HepG2 (cell line): Measurements from ENCODE around the gene PROC. TPM values are rescaled to one million over a fixed set of nuclear protein-coding genes. Genes with fewer than 3 reads are reported as not detected.
A peak's percentile ranks its signal among the peaks of the same experiment; 100 is the strongest.

Experiments used
- CREB1 ChIP-seq, 2 experiments: fragments of 450-650 bp in 1 of 2; IDR thresholded peaks; 2 replicates each; pipeline ENCODE4 v1.6.1; 2016 to 2017; ENCODE audit warnings: control low read depth in 1 of 2, mild to moderate bottlenecking in 1 of 2, missing compliant biosample characterization in 1 of 2, missing genetic modification characterization in 1 of 2
- HDAC1 ChIP-seq: sonication (generic); formaldehyde crosslinking; IDR thresholded peaks from 2 replicates; pipeline ENCODE4 v1.5.1; 2020; ENCODE audit warnings: mild to moderate bottlenecking, missing genetic modification reagents
- NFYB ChIP-seq: sonication (generic); formaldehyde crosslinking; IDR thresholded peaks from 2 replicates; pipeline ENCODE4 v1.4.0; 2020; ENCODE audit warnings: missing genetic modification reagents
- NR2F6 ChIP-seq, 2 experiments: IDR thresholded peaks; 2 replicates each; pipeline ENCODE4 v1.6.1; 2016; ENCODE audit warnings: antibody characterized with exemption in 1 of 2, mild to moderate bottlenecking in 1 of 2
- POLR2A ChIP-seq, 2 experiments: IDR thresholded peaks; 2 replicates each; pipeline ENCODE4 v1.6.1; 2011; ENCODE audit warnings: low read depth in 2 of 2, low read length in 2 of 2, mild to moderate bottlenecking in 1 of 2, moderate library complexity in 1 of 2; ENCODE audit not compliant: insufficient read depth in 1 of 2
- SPEN ChIP-seq: sonication (generic); formaldehyde crosslinking; IDR thresholded peaks from 2 replicates; pipeline ENCODE4 v1.5.1; 2020; ENCODE audit warnings: low read depth, mild to moderate bottlenecking, missing genetic modification reagents
- THYN1 ChIP-seq: sonication (generic); formaldehyde crosslinking; IDR thresholded peaks from 2 replicates; pipeline ENCODE4 v1.8.1; 2023; ENCODE audit warnings: low read depth, mild to moderate bottlenecking, moderate library complexity, missing genetic modification reagents, borderline replicate concordance
- ZNF782 ChIP-seq: sonication (generic); formaldehyde crosslinking; IDR thresholded peaks from 2 replicates; pipeline ENCODE4 v1.4.0; 2020; ENCODE audit warnings: missing genetic modification reagents, mild to moderate bottlenecking, borderline replicate concordance
- polyA plus RNA-seq, 8 experiments: library from polyadenylated mRNA; depleted of rRNA in 3 of 8; stranded (reverse) in 7 of 8; unstranded in 1 of 8; fragments of >200 nt; fragmentation: Illumina TruSeq in 4 of 8; extraction: Trizol in 4 of 8; gene quantifications; 2 replicates each; pipeline versions ENCODE4 v1.2.1 to v1.2.3, GENCODE V29; 2011 to 2016; ENCODE audit warnings: low read depth in 4 of 8, missing spikeins in 1 of 8, mixed read lengths in 1 of 8; ENCODE audit not compliant: insufficient read depth in 1 of 8
- total RNA-seq, 5 experiments: library from RNA; depleted of rRNA; stranded (reverse); fragments of >200 nt; fragmentation: Illumina TruSeq; extraction: Trizol; gene quantifications; 2 replicates each; pipeline ENCODE4 v1.2.3, GENCODE V29; 2016; ENCODE audit warnings: low read depth in 1 of 5
- TF ChIP-seq, protein P1 (sequence below): sonication (generic); formaldehyde crosslinking; IDR thresholded peaks from 2 replicates; pipeline ENCODE4 v1.5.0; 2020; ENCODE audit warnings: mild to moderate bottlenecking, missing genetic modification reagents, borderline replicate concordance
- TF ChIP-seq, protein P2 (sequence below): sonication (generic); formaldehyde crosslinking; IDR thresholded peaks from 2 replicates; pipeline ENCODE4 v1.8.1; 2023; ENCODE audit warnings: mild to moderate bottlenecking, moderate library complexity, missing genetic modification reagents
- TF ChIP-seq, protein P3 (sequence below): sonication (generic); formaldehyde crosslinking; conservative IDR thresholded peaks from 2 replicates; pipeline ENCODE4 v1.8.0; 2022; ENCODE audit warnings: missing genetic modification reagents
- TF ChIP-seq, protein P4 (sequence below): sonication (generic); formaldehyde crosslinking; IDR thresholded peaks from 2 replicates; pipeline ENCODE4 v1.4.0; 2020; ENCODE audit warnings: low read depth, missing genetic modification reagents
- TF ChIP-seq, protein P5 (sequence below): sonication (generic); formaldehyde crosslinking; IDR thresholded peaks from 2 replicates; pipeline ENCODE4 v1.5.0; 2020; ENCODE audit warnings: mild to moderate bottlenecking, missing genetic modification reagents

Gene PROC
- total and polyA plus RNA-seq, 2 of the 13 experiments (the other 11 are each of a cell fraction or from before 2014, with no cell fraction given): 134 to 185 TPM

DNA sequence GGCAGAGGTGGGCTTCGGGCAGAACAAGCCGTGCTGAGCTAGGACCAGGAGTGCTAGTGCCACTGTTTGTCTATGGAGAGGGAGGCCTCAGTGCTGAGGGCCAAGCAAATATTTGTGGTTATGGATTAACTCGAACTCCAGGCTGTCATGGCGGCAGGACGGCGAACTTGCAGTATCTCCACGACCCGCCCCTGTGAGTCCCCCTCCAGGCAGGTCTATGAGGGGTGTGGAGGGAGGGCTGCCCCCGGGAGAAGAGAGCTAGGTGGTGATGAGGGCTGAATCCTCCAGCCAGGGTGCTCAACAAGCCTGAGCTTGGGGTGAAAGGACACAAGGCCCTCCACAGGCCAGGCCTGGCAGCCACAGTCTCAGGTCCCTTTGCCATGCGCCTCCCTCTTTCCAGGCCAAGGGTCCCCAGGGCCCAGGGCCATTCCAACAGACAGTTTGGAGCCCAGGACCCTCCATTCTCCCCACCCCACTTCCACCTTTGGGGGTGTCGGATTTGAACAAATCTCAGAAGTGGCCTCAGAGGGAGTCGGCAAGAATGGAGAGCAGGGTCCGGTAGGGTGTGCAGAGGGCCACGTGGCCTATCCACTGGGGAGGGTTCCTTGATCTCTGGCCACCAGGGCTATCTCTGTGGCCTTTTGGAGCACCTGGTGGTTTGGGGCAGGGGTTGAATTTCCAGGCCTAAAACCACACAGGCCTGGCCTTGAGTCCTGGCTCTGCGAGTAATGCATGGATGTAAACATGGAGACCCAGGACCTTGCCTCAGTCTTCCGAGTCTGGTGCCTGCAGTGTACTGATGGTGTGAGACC is at the start of gene PROC (continued):
- TF ChIP-seq, protein P1, sequence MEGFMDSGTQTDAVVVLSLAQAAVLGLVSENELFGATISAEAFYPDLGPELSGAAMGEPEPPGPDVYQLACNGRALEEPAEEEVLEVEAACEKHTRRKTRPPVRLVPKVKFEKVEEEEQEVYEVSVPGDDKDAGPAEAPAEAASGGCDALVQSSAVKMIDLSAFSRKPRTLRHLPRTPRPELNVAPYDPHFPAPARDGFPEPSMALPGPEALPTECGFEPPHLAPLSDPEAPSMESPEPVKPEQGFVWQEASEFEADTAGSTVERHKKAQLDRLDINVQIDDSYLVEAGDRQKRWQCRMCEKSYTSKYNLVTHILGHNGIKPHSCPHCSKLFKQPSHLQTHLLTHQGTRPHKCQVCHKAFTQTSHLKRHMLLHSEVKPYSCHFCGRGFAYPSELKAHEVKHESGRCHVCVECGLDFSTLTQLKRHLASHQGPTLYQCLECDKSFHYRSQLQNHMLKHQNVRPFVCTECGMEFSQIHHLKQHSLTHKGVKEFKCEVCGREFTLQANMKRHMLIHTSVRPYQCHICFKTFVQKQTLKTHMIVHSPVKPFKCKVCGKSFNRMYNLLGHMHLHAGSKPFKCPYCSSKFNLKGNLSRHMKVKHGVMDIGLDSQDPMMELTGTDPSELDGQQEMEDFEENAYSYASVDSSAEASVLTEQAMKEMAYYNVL (CRISPR knock-in tag): no peak
- peak; percentile 85 for TF ChIP-seq HDAC1
- TF ChIP-seq, protein P2, sequence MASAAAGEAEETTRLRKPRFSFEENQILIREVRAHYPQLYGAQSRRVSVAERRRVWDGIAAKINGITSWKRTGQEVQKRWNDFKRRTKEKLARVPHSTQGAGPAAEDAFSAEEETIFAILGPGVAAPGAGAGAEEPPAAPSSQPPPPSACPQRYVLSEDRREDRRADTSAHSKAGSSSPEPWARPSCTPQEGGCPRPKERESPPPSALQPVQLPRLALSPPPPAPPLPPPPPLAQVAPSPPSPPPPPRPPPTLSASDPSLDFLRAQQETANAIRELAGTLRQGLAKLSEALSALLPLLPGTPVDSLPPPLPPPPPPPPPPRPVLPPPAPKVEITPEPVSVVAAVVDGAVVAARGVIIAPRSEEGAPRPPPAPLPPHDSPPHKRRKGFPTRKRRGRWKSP (CRISPR knock-in tag): peak; percentile 82
- no peak for TF ChIP-seq THYN1 (CRISPR knock-in tag)
- no peak for TF ChIP-seq CREB1 (IDR thresholded peaks at IDR 0.05)
- TF ChIP-seq CREB1 (CRISPR knock-in tag; IDR thresholded peaks at IDR 0.05): no peak
- peak in 1 of 2 experiments; percentile 92; a peak in 1 of 4 replicates for TF ChIP-seq POLR2A (IDR thresholded peaks at IDR 0.05; ENCODE audit: insufficient read depth in 1 of 2, low read depth in 2 of 2, low read length in 2 of 2)
- peak; percentile 85 for TF ChIP-seq SPEN
- peak; percentile 81; the same call in 1 of the 2 replicates for TF ChIP-seq ZNF782 (CRISPR knock-in tag)
- TF ChIP-seq, protein P3, sequence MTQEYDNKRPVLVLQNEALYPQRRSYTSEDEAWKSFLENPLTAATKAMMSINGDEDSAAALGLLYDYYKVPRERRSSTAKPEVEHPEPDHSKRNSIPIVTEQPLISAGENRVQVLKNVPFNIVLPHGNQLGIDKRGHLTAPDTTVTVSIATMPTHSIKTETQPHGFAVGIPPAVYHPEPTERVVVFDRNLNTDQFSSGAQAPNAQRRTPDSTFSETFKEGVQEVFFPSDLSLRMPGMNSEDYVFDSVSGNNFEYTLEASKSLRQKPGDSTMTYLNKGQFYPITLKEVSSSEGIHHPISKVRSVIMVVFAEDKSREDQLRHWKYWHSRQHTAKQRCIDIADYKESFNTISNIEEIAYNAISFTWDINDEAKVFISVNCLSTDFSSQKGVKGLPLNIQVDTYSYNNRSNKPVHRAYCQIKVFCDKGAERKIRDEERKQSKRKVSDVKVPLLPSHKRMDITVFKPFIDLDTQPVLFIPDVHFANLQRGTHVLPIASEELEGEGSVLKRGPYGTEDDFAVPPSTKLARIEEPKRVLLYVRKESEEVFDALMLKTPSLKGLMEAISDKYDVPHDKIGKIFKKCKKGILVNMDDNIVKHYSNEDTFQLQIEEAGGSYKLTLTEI (CRISPR knock-in tag): no peak
- TF ChIP-seq, protein P4, sequence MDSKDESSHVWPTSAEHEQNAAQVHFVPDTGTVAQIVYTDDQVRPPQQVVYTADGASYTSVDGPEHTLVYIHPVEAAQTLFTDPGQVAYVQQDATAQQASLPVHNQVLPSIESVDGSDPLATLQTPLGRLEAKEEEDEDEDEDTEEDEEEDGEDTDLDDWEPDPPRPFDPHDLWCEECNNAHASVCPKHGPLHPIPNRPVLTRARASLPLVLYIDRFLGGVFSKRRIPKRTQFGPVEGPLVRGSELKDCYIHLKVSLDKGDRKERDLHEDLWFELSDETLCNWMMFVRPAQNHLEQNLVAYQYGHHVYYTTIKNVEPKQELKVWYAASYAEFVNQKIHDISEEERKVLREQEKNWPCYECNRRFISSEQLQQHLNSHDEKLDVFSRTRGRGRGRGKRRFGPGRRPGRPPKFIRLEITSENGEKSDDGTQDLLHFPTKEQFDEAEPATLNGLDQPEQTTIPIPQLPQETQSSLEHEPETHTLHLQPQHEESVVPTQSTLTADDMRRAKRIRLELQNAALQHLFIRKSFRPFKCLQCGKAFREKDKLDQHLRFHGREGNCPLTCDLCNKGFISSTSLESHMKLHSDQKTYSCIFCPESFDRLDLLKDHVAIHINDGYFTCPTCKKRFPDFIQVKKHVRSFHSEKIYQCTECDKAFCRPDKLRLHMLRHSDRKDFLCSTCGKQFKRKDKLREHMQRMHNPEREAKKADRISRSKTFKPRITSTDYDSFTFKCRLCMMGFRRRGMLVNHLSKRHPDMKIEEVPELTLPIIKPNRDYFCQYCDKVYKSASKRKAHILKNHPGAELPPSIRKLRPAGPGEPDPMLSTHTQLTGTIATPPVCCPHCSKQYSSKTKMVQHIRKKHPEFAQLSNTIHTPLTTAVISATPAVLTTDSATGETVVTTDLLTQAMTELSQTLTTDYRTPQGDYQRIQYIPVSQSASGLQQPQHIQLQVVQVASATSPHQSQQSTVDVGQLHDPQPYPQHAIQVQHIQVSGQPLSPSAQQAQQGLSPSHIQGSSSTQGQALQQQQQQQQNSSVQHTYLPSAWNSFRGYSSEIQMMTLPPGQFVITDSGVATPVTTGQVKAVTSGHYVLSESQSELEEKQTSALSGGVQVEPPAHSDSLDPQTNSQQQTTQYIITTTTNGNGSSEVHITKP (CRISPR knock-in tag): peak; percentile 71; the same call in 1 of the 2 replicates
- TF ChIP-seq, protein P5, sequence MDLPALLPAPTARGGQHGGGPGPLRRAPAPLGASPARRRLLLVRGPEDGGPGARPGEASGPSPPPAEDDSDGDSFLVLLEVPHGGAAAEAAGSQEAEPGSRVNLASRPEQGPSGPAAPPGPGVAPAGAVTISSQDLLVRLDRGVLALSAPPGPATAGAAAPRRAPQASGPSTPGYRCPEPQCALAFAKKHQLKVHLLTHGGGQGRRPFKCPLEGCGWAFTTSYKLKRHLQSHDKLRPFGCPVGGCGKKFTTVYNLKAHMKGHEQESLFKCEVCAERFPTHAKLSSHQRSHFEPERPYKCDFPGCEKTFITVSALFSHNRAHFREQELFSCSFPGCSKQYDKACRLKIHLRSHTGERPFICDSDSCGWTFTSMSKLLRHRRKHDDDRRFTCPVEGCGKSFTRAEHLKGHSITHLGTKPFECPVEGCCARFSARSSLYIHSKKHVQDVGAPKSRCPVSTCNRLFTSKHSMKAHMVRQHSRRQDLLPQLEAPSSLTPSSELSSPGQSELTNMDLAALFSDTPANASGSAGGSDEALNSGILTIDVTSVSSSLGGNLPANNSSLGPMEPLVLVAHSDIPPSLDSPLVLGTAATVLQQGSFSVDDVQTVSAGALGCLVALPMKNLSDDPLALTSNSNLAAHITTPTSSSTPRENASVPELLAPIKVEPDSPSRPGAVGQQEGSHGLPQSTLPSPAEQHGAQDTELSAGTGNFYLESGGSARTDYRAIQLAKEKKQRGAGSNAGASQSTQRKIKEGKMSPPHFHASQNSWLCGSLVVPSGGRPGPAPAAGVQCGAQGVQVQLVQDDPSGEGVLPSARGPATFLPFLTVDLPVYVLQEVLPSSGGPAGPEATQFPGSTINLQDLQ (CRISPR knock-in tag): peak; percentile 56; the same call in 1 of the 2 replicates
- TF ChIP-seq NR2F6 (IDR thresholded peaks at IDR 0.05): peak; percentile 60
- peak; percentile 86 for TF ChIP-seq NR2F6 (CRISPR knock-in tag; IDR thresholded peaks at IDR 0.05)
- TF ChIP-seq NFYB (CRISPR knock-in tag): no peak; the same call in 1 of the 2 replicates
